VCaP (cell line): ENCODE measurements around the gene NAB1.

Experiments used
- H3K27ac ChIP-seq: fragments of 450-650 bp; 2 replicates; pipeline ENCODE4 v1.5.1; 2017
- CTCF ChIP-seq: fragments of 450-650 bp; conservative IDR thresholded peaks from 2 replicates; pipeline ENCODE4 v1.5.1; 2017; ENCODE audit warnings: mild to moderate bottlenecking, moderate library complexity

Gene NAB1

GRCh38 chr2:190655570-190655969, 6.7 kb downstream of the NAB1 start:
- no peak for TF ChIP-seq CTCF
- H3K27ac ChIP-seq: no peak overlapping the region; the same call in 1 of the 2 replicates

- no peak for TF ChIP-seq CTCF
- H3K27ac ChIP-seq: no peak overlapping the region
Measured at GRCh38 chr2:190656301-190656700, 7.4 kb downstream of the NAB1 start.

- H3K27ac ChIP-seq: no peak overlapping the region
- TF ChIP-seq CTCF: no peak
Measured at GRCh38 chr2:190657474-190658255, 8.8 kb downstream of the NAB1 start.

- TF ChIP-seq CTCF: no peak
- no peak overlapping the region for H3K27ac ChIP-seq
Measured at GRCh38 chr2:190659553-190659952, 10.7 kb downstream of the NAB1 start.

GRCh38 chr2:190662754-190663153, 13.9 kb downstream of the NAB1 start:
- no peak overlapping the region for H3K27ac ChIP-seq
- no peak for TF ChIP-seq CTCF

- no peak for TF ChIP-seq CTCF
- H3K27ac ChIP-seq: no peak overlapping the region
Measured at GRCh38 chr2:190663348-190663747, 14.5 kb downstream of the NAB1 start.

GRCh38 chr2:190663839-190664238, 15.0 kb downstream of the NAB1 start:
- no peak for TF ChIP-seq CTCF
- no peak overlapping the region for H3K27ac ChIP-seq
